ENCODE data around the gene SLC12A5.

The SLC12A5 gene

DNA sequence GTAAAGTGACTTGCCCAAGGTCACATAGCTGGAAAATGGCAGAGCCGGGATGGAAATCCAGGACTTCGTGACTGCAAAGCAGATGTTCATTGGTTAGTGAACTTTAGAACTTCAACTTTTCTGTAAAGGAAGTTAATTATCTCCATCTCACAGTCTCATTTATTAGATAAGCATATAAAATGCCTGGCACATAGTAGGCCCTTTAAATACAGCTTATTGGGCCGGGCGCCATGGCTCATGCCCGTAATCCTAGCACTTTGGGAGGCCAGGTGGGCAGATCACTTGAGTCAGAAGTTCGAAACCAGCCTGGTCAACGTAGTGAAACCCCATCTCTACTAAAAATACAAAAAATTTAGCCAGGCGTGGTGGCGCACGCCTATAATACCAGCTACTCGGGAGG lies 22.1 kb upstream of the SLC12A5 start:
- no peak for DNase-seq

DNA sequence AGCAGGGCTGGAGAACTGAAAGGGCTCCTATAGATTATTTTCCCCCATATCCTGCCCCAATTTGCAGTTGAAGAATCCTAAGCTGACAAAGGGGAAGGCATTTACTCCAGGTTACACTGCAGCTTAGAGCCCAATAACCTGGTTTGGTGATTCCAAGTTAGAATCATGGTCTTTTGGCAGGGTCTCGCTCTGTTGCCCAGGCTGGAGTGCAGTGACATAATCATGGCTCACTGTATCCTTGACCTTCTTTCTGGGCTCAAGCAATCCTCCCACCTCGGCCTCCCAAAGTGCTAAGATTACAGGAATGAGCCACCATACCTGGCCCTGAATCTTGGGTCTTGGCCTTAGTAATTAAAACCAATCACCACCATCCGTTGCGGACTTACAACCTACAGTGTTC lies 21.3 kb upstream of the SLC12A5 start:
- no peak for DNase-seq

DNA sequence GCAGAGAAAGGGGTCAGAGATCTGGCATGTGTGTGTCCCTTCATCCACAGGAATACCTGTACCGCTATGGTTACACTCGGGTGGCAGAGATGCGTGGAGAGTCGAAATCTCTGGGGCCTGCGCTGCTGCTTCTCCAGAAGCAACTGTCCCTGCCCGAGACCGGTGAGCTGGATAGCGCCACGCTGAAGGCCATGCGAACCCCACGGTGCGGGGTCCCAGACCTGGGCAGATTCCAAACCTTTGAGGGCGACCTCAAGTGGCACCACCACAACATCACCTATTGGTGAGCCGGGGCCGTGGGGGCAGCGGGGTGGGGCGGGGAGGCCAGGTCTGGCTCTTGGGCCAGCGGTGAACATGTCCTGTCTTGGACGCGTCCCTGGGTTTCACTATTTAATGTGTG lies 19.2 kb upstream of the SLC12A5 start:
- no peak for DNase-seq

DNA sequence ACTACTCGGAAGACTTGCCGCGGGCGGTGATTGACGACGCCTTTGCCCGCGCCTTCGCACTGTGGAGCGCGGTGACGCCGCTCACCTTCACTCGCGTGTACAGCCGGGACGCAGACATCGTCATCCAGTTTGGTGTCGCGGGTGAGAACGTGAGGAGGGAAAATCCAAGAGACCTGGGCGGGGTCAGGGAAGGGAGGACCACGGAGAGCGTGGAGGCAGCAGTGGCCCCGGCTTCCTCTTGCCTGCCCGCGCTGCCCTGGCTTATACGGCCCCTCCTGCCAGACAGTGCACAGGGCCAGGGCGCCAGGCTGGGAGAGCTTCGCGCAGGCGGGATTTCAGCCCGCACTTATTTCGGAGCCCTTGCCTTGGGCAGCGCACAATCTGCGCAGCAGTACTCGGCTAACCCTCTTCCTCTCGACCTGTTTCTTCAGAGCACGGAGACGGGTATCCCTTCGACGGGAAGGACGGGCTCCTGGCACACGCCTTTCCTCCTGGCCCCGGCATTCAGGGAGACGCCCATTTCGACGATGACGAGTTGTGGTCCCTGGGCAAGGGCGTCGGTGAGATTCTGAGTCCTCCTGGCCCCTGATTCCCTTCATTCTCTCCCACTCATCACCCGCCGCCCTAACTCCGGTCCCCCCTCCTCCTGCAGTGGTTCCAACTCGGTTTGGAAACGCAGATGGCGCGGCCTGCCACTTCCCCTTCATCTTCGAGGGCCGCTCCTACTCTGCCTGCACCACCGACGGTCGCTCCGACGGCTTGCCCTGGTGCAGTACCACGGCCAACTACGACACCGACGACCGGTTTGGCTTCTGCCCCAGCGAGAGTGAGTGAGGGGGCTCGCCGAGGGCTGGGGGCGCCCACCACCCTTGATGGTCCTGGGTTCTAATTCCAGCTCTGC lies 18.3 kb upstream of the SLC12A5 start:
- DNase-seq = no peak

DNA sequence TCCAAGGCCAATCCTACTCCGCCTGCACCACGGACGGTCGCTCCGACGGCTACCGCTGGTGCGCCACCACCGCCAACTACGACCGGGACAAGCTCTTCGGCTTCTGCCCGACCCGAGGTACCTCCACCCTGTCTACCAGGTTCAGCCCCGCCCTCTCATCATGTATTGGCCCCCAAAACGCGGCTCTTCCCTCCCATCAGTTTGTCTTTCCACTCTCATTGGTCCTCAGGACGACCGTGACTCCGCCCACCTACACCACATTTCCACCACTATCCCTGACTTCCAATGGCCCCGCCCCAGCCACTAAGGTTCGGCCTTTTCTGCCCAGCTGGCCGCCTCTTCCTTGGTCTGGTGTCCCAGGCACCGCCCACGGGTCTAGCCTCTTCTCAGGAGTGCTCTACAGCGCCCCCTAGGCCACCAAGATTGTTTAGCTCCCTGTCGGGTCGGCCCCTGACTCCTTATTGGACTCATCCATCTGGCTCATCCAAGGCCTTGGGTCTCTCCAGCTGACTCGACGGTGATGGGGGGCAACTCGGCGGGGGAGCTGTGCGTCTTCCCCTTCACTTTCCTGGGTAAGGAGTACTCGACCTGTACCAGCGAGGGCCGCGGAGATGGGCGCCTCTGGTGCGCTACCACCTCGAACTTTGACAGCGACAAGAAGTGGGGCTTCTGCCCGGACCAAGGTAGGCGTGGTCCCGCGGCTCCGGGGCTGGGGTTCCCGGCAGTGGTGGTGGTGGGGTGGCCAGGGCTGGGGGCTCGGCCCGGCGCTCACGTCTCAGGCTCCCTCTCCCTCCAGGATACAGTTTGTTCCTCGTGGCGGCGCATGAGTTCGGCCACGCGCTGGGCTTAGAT lies 17.2 kb upstream of the SLC12A5 start:
- DNase-seq = no peak

DNA sequence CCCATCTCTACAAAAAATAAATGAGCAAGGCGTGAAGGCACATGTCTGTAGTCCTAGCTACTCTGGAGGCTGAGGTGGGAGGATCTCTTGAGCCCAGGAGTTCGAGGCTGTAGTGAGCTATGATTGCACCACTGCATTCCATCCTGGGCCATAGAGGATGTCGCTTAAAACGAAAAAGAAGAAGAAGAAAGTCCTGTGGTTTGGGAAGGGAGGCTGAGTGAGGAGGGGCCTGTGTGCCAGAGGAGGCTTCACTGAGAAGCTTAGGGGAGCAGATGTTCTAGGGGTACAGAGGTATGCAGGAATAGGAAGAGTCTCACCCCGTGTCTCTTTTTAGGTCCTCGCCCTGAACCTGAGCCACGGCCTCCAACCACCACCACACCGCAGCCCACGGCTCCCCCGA lies 16.1 kb upstream of the SLC12A5 start:
- no peak for DNase-seq

DNA sequence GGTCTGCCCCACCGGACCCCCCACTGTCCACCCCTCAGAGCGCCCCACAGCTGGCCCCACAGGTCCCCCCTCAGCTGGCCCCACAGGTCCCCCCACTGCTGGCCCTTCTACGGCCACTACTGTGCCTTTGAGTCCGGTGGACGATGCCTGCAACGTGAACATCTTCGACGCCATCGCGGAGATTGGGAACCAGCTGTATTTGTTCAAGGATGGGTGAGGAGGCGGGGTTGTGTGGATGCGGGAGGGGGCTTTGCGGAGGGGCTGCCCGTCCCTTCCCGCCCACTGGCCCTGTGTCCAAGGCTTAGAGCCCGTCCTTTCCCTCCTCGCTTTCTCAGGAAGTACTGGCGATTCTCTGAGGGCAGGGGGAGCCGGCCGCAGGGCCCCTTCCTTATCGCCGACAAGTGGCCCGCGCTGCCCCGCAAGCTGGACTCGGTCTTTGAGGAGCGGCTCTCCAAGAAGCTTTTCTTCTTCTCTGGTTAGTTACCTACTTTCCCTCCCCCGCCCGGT lies 15.6 kb upstream of the SLC12A5 start:
- no peak for DNase-seq

DNA sequence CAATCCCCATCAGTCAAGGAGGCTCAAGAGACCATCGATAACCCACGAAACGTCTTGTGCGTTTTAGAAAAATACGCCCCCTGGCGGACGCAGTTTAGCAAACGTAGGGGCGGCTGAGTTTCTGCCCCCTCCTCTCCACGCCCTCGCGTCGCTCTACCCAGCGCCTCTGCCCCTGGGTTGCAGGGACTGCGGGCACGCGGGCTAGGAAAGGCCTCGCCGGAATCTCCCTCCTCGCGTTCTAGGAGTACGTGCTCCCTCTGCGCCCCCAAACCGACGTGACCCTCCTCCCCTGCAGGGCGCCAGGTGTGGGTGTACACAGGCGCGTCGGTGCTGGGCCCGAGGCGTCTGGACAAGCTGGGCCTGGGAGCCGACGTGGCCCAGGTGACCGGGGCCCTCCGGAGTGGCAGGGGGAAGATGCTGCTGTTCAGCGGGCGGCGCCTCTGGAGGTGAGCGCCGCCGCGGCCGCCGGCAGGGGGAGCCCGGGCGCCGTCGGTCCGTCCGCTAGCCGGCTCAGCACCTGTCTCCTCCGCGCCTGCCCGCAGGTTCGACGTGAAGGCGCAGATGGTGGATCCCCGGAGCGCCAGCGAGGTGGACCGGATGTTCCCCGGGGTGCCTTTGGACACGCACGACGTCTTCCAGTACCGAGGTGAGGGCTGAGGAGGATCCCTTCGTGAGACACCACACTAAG lies 15.0 kb upstream of the SLC12A5 start:
- peak; percentile 40 for DNase-seq

DNA sequence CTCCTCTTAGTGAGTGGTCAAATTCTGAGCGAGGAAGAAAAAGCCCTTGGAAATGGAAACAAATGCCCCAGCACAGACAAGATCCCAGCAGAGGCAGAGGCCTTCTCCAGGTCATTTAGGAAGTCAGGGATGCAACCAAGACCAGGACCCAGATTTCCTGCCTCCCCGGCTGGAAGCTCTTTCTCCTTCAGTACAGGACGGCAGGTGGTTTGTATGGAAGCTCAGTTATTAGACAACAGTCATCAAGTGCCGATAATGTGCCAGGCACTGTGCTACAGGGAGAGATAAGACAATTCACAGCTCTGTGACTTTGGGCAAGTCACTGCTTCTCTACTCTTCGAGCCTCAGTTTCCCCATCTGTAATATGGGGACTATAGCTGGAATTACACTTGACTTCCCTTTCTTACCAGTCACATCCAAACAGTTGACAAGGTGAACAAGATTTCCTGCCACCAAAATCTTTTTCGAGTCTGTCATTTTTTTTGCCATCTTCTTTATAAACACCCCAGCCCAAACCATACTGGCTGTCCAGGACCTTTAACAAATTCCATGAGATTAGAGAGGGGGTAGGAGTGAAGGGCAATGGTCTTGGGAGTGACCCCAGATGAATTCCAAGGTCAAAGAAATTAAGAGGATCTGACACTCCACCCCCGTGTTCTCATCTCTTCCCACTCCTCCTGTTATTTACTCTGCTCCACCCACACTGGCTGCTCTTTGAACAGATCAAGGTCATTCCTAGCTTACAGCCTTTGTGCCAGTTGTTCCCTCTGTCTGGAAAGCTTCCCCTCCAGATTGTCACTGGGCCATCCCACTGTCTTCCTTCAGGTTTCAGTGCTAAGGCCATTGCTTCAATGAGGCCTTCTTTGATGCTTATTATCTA lies 14.3 kb upstream of the SLC12A5 start:
- DNase-seq = no peak

DNA sequence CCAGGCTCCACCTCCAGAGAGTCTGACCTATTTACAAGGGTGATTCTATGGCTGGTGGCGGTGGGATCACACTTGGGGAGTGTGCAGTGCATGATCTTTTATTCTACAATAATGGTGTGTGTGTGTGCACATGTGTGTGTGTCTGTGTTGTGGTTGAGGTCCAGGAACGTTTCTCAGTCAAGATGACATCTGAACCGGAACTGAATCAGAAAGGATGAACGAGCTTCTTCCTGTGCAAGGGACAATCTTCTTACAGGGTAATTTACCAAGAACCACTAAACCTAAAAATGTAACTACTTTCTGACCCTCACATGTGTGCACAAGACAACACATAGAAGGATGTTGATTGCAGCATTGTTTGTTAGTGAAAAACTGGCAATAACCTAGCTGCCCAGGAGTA lies 11.7 kb upstream of the SLC12A5 start:
- DNase-seq = no peak

DNA sequence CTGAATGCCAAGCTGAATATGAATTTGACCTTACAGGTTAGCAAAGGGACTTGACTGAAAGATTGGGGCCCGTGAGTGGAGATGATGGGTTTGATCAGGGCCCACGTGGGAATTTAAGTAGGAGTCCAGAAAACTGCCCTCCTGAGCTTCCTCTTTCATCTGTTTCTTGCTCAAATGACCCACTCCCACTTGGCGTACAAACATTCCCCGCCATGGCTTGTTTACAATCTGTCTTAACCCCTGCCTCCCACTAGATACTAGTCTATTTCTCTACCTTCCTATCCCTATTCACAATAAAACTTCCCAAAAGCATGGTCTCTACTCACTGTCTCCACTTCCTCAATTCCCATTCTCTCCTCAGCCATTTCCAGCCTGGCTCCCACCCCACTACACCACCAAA lies 10.9 kb upstream of the SLC12A5 start:
- no peak for DNase-seq

DNA sequence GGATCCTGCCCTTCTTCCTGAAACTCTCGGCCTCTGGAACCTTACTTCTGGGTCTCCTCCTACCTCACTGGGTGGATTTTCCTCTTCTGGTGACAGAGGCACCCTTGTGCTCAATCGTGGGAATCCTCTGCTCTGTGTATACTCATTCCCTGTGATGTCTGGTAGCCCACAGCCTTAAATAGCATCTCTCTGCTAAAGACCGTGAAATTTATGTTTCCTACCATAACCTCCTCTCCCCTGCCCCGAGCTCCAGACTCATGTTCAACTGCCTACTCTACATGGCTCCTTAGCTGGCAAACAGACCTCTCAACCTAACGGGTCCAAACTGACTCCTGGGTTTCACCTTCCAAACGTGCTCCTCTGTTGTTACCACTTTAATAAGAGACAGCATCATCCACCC lies 10.4 kb upstream of the SLC12A5 start:
- DNase-seq = no peak

DNA sequence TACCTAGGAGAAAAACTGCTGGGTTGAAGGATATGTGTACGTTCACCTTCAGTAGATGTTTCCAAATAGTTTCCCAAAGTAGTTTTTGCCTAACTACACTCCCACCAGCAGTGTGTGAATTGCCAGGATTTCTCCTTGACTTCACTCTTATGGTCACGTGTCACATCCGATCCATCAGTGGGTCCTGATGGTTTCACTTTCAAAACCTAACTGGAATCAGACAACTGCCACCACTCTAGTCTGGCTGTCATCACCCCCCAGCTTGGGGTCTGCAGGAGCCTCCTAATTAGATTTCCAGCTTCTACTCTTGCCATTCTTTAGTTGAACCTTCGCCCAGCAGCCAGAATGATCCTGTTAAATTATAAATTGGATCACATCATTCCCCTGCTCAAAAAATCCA lies 8.5 kb upstream of the SLC12A5 start:
- no peak for DNase-seq

DNA sequence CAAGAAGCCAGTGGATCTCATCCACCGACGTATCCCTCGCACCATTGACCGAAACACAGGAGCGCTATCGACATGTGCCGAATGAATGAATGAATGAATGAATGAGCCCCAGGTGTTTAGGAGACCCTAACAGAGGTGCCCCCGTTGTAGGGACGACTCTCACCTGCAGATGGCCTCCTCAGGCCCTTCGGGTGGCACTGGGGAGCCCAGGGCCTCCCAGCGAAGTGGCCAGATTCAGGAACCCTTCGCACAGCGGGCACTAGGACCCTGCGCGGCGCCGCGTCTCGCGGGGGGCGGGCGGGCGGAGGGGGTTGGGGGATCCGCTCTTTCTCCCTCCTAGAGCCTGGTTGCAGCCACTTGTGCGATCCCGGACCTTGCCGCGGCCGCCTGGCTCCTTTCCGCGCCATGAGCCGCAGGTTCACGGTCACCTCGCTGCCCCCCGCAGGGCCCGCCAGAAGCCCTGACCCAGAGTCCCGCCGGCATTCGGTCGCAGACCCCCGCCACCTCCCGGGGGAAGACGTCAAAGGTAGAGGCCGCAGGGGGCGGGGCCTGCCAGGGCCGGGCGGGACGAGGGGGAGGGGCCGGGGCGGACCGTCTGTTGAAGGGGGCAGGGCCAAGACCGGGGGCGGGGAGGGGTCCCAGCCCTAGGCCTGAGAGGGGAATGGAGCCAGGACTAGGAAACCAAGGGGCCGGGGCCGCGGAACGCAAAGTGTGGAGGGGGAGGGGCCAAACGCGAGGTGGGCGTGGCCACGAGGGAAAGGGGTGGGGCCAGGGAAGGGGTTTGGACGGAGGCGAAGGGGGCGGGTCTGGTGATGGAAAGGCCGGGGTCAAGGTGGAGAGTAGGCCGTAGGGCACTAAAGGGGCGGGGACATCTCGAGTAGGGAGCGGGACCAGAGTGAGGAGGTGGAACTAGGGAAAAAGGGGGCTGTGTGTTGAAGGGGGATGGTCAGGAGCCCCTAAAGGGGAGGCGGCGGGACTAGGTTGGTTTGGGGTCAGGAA lies 7.4 kb upstream of the SLC12A5 start:
- DNase-seq = no peak

DNA sequence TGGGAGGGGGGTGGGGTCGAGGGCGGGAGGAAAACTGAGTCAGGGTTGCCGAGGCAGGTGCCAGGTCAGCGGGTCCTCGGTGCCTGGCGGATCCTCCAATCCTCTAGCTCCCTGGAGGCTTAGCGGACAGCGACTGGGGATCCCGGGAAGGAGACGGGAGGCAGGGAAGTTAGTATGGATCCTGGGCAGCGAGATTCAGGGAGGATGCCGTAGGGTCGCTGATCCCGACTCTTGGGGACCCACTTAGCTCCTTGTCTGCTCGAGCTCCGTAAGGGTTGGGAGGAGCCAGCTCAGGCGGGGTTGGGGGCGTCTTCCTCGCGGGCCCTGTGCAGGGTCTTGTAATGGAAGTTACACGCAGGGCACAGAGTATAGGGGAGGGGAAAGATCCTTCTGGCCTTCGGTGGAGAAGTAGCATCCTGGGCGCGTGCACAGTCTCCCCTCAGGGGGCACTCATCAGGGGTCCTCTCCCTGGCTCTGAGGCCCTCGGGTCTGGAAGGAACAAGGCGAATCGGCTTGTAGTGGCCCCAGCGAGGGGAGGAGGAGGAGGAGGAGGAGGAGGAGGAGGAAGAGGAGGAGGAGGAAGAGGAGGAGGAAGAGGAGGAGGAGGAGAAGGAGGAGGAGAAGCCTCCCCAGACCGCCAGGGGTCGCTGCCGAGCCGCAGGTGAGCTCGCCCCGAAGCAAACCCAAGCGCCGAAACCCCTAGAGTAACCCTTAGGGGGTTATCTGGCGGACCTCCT lies 6.4 kb upstream of the SLC12A5 start:
- no peak for DNase-seq

DNA sequence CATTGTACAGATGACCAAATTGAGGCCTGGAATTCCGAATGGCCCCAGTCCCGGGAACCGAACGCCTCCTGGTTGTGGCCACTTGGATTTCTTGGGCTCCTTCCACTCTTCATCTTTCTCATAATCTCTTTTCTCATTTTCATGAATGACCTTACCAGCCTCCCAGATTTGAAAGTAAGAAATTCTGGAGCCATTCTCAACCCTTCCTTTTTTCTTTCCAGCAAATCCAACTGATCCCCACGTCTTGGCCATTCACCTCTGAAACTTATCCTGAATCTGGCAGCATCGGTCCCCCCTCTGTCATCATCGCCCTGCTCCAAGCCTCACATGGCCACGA lies 5.9 kb upstream of the SLC12A5 start:
- DNase-seq = no peak

DNA sequence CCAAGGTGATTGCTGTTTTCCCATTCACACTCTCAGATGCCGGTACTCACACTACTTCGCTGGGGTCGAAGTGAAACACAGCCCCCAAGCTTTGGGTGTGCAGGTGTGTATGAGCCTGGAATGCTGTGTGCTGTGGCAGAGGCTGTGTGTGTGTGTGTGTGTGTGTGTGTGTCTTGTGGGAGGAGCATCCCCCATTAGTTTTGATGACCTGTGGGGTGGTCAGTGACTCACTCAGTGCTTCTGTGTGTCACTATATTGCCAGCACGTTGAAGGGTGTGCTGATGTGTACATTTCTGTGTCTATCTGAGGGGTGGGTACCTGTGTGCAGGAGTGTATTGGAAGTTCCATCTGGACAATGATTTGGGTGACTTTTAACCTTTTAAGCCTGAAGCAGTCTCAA lies 5.0 kb upstream of the SLC12A5 start:
- DNase-seq = no peak

DNA sequence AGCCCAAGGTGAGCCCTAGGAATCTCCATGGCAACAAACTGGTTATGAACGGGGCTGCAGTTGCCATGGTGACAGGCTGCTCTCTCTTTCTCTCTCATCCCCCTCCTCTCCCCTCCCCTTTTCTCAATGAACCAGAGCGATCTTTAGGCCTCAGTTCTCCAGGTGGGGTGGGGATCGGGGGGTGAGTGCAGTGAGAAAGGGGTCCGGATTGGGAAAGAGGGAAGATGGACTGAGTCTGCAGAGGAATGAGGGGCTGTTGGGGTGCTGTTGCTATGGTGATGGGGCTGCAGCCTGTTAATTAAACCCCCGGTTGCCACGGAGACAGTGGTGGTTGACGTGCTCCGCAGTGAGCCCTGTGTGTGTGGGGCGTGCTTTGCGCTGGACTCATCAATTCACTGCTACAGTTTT lies 3.6 kb upstream of the SLC12A5 start:
- no peak for DNase-seq

DNA sequence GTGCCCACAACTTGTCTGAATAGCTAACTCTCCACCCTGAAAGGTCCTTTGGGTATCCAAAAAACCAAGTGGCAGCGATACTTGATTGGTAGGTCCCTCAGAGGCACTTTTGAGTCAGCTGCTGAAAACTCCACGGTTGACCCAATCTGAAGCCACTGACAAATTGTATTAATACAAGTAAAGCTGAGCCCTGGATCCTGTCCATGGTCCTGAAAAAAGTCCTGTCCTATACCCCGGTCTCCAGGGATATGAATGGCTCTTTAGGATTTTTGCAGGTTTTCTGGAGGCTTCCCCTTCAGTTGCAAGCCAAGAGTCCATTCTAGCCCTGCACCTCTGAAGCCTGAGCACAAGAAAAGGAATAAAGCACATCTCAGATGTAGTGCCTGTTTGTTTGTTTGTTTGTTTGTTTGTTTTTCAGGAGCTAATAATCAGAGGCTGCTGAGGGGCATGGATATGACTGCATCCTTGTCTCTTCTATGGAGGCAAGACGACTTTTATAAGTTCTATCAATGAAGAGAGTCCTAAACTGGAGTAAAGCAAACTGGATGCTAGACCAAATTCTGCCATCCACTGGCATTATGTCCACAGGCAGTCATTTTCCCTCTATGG lies 1.7 kb upstream of the SLC12A5 start:
- DNase-seq = no peak

DNA sequence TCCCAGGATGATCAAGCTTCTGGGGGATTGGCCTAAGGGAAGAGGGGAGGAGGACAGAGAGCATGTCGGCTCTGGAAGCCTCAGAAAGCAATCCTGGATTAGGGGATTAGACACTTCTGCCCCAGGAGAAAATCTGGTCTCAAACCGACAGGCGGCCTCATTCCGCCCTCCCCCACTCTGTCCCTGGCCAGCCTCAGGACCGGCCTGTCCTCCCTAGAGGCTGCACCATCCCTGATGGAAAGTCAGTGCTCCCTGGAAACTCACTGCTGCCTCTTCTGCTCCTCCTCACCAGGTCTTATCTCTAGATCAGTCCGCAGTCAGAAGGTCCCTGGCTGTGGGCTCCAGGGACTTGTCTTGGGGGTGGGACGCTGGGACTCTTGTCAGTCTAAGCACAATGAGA lies 905 bp upstream of the SLC12A5 start:
- no peak for DNase-seq
